DMS114 treated with DMSO at 0.1 percent for 48 hours (cell line): Measurements from ENCODE around the gene CTXND1.
"Not testable (repeated sequence)": the region's sequence is repeated elsewhere in the genome, so short reads cannot be mapped to it uniquely, and the experiment has no call there.

ENCODE experiments used
- DNase-seq: peaks from one replicate; lab custom pipeline; 2025; ENCODE audit not compliant: unreplicated experiment; lab: John Stamatoyannopoulos, UW

The CTXND1 gene

GRCh38 chr15:80252121-80252518, at the start of gene CTXND1:
TSS of gene CTXND1 (minus strand) at chr15:80252213. CDS start at chr15:80201949, 50,264 bp downstream.
- DNase-seq, result peak; percentile 52

- no peak for DNase-seq
Observed at GRCh38 chr15:80301472-80301871, 49.5 kb upstream of the CTXND1 start.

- DNase-seq, result not testable (repeated sequence)
Observed at GRCh38 chr15:80295777-80296176, 43.8 kb upstream of the CTXND1 start.

- DNase-seq, result no peak
Observed at GRCh38 chr15:80292079-80292478, 40.1 kb upstream of the CTXND1 start.

- DNase-seq, result not testable (repeated sequence)
Observed at GRCh38 chr15:80290891-80291290, 38.9 kb upstream of the CTXND1 start.

GRCh38 chr15:80289528-80290495, 37.8 kb upstream of the CTXND1 start:
- no peak for DNase-seq

- no peak for DNase-seq
Observed at GRCh38 chr15:80288131-80288530, 36.1 kb upstream of the CTXND1 start.

GRCh38 chr15:80286055-80286454, 34.0 kb upstream of the CTXND1 start:
- no peak for DNase-seq

- no peak for DNase-seq
Observed at GRCh38 chr15:80285379-80285778, 33.4 kb upstream of the CTXND1 start.

- DNase-seq, result no peak
Observed at GRCh38 chr15:80283531-80283930, 31.5 kb upstream of the CTXND1 start.

GRCh38 chr15:80277147-80277546, 25.1 kb upstream of the CTXND1 start:
- no peak for DNase-seq

GRCh38 chr15:80275961-80276360, 23.9 kb upstream of the CTXND1 start:
- no peak for DNase-seq

GRCh38 chr15:80274996-80275395, 23.0 kb upstream of the CTXND1 start:
- no peak for DNase-seq

- no peak for DNase-seq
Observed at GRCh38 chr15:80274554-80274953, 22.5 kb upstream of the CTXND1 start.

- no peak for DNase-seq
Observed at GRCh38 chr15:80272987-80273386, 21.0 kb upstream of the CTXND1 start.

GRCh38 chr15:80270472-80270871, 18.5 kb upstream of the CTXND1 start:
- no peak for DNase-seq

GRCh38 chr15:80268101-80268500, 16.1 kb upstream of the CTXND1 start:
- DNase-seq, result no peak

- DNase-seq, result no peak
Observed at GRCh38 chr15:80267658-80268057, 15.6 kb upstream of the CTXND1 start.

- no peak for DNase-seq
Observed at GRCh38 chr15:80266745-80267144, 14.7 kb upstream of the CTXND1 start.

- no peak for DNase-seq
Observed at GRCh38 chr15:80266113-80266512, 14.1 kb upstream of the CTXND1 start.

GRCh38 chr15:80265021-80265420, 13.0 kb upstream of the CTXND1 start:
- no peak for DNase-seq

- DNase-seq, result no peak
Observed at GRCh38 chr15:80264031-80264430, 12.0 kb upstream of the CTXND1 start.

- no peak for DNase-seq
Observed at GRCh38 chr15:80260551-80260950, 8.5 kb upstream of the CTXND1 start.
